Measurements from ENCODE around the gene SMYD3.
A peak's percentile ranks its signal among the peaks of the same experiment; 100 is the strongest.

Gene SMYD3

DNA sequence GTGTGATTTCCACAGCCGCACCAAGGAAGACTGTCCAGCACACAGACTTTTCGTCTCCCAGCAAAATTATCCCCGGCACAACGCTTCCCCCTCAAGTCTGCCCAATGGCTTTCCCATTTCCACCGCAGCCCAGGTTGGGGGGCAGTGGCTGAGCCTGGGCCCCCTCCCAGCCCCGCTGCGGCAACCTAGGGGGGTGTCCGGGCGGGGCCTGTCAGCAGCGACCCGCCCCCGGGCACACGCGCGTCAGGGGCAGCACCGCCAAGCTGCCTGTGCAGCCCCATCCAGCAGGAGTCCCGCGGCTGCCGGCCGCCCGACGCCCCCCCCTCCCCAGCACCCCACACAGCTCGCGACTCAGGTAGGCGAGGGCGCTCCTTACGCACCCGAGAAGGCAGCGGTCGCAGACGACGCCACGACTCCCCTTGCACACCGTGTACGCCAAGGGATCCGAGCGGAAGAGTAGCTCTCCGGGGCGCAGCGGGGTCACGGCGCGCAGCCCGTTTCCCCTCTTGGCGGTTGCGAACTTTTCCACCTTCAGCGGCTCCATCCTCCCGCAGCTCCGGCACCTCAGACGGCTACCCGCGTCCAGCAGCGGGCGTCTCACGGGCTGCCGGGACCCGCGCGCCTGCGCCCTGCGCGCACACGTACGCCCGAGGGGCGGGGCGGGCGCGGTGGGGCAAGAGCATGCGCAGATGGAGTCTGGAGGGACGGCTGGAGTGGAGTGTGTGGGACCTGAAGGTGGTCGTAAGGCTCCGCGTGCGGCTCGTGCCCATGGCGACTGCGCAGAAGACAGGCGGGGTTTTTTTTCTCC is at the start of gene SMYD3:
SMYD3 (minus strand) TSS at position 606 of the 808 bp plus-strand sequence.
- peak; percentile 80 for DNase-seq

DNA sequence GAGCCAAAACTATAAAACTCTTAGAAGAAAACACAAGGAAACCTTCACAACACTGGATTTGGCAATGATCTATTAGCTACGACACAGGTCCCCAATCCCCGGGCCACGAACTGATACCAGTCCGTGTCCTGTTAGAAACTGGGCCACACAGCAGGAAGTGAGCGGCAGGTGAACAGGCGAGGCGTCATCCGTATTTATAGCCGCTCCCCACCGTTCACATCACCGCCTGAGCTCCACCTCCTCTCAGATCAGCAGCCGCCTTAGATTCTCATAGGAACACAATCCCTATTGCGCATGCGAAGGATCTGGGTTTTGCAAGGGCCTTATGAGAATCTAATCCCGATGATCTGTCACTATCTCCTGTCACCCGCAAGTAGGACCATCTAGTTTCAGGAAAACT is 47.1 kb upstream of the SMYD3 start:
- no peak for DNase-seq

DNA sequence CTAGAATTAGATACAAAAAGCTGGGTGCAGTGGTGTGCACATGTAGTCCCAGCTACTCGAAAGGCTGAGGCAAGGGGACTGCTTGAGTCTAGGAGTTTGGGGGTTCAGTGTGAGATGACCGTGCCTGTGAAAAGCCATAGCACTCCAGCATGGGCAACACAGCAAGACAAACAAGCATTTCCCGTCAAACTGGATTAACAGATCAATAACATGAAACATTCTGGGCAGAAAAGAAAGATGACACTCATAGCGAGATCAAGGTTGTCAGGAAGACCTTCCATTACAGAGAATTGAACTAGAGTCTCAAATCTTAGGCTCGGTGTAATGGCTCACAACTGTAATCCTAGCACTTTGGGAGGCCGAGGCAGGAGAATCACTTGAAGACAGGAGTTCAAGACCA is 45.0 kb upstream of the SMYD3 start:
- no peak for DNase-seq

DNA sequence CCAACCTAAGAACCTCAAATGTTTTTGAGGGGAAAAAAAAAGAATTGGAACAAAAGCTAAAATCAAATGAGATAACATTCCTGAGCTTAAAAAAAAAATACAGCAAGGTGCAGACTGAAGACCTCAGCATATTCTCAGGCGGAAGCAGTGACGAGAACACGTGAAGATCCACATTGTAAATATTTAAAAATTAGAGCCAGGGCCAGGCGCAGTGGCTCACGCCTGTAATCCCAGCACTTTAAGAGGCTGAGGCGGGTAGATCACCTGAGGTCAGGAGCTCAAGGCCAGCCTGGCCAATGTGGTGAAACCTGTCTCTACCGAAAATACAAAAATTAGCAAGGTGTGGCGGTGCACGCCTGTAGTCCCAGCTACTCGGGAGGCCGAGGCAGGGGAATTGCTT is 43.3 kb upstream of the SMYD3 start:
- DNase-seq = no peak

DNA sequence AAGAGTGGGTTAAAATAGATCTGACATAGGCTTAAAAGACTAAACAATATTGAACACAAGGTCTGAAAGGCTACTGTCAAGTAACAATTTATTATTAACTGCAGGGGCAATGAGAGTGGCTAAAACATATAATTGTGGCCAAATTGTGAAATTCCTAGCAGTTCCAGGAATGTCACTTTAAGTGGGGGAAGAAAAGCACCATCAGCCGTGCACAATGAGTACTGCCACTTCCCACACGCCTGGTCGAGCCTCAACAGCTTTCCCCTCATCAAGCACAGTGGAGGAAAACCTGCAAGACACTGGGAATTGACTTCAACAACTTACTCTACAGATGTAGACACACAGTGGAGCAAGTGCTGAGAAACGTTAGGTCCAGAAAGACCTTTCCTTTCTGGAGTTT is 42.6 kb upstream of the SMYD3 start:
- no peak for DNase-seq

DNA sequence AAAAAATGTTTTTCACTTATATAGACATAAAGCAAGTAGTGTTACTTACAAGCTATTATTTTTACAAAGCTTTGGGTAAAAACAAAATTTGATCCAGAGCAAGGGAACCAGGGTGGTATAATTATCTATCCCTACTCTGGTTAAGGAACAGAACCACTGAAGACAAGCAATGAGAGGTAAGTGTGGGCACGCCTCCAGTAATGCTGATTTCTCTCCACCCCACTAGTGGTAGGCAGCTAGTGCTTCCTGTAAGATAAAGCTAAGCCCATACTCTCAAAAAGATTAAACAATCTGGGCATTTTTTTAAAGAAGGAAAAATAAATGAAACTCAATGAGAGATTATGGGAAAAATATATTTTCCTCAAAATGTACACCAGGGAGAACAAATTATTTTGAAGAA is 36.9 kb upstream of the SMYD3 start:
- no peak for DNase-seq

DNA sequence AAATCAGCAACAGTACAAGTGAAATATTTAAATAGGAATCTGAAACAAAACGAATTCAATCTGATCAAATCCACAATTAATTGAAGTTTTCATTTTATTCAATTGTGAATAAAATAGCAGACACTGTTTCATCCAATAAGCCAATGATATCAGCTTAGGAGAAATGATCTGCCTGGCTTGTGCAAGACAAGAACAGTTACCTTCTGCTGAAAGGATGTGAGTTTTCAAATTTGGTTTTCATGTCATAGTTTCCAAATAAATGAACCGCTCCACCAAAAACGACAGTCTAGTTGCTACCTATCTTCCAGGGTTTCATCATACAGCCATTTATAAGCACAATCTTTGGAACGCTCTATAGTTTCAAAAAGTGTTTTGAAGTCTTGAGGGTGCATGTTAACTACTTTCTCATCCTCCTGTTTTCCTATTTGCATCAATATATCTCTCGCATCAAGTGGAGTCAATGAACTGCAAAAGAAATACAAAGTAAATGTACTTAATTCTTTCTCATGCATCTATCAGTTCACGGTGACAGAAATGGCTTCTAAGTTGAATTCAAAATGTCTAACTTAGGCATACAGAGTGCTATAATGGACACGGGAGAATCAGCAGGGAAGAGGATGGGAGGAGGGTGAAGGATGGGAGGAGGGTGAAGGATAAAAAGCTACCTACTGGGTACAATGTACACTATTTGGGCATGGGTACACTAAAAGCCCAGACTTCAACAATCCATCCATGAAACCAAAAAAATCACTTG is 33.8 kb upstream of the SMYD3 start:
- DNase-seq = no peak

DNA sequence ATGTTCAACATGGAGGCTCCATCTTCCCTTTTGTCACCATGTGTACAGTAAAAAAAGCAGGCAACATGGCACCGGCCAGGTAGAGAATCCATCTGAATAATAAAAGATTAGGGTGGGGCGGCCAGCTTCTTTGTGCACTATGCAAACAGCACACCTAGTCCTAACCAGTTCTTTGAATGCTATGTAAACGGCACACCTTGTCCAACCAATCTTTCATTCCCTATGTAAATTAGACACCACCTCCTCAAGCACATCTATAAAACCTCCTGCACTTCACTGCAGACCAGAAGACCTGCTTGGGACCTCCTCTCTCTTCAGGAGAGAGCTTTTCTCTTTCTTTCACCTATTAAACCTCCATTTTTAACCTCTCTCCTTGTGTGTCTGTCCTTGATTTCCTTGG is 30.8 kb upstream of the SMYD3 start:
- no peak for DNase-seq

DNA sequence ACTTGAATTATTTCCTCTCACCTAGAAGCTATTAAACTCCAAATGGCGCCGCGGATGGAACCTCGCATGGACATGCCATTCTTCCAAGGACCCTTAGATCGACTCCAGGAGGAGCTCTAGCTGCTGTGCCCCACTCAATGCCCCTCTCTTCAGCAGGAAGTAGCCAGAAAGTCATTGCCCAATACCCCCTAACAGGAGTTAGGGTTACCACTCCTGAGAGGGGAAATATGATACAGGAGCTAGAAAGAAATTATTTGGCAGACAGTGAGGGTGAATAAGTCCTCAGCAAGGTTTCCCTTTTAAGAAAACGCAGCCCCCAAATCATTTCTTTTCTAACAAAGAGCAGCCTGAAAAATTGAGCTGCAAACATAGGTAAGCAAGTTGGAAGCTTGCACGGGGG is 30.4 kb upstream of the SMYD3 start:
- DNase-seq = no peak

DNA sequence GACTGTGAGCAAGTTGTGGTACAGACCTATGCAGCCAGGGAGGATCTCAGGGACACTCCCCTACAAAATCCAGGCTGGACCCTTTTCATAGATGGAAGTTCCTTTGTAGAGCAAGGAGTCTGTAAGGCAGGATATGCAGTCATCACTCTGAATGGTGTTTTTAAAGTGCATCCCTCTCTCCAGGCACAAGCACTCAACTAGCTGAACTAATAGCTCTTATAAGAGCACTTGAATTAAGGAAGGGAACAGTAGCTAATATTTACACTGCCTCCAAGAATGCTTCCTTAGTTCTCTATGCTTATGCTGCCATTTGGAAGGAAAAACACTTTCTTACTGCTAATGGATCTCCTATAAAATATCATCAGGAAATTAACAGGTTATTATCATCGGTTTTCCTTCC is 27.0 kb upstream of the SMYD3 start:
- DNase-seq = no peak

DNA sequence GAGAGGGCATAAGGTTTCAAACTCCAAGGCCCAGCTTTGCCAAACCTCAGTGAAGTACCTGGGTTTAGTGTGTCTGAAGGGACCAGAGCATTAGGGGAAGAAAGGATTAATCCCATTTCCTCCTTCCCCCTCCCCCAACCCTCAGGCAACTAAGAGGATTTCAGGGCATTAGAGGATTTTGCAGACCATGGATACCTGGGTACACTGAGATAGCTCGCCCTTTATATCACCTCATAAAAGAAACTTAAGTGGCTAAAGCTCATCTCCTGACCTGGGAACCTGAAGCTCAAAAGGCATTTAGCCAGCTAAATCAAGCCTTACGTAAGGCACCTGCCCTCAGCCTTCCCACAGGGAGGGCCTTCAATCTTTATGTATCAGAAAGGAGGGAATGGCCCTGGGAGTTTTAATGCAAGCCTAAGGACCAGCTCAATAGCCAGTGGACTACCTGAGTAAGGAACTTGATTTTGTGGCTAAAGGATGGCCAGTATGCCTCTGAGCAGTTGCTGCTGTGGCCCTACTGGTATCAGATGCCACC is 26.4 kb upstream of the SMYD3 start:
- DNase-seq = no peak

DNA sequence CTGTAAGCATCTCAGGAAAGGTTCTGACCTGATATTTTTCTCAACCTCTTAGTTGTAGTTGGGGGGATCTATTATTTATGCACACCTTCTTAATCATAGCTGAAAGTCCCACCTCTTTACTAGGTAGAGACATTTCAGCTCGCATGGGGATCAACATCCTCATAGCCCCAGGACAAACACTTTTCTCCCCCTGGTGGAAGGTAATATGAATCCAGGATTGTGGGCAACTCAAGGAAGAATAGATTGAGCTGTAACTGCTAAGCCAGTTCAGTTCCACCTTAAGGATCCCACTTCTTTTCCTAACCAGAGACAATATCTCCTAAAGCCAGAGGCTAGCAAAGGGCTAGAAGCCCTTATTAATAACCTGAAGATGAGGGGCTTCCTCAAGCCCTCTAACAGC is 25.4 kb upstream of the SMYD3 start:
- DNase-seq = no peak

DNA sequence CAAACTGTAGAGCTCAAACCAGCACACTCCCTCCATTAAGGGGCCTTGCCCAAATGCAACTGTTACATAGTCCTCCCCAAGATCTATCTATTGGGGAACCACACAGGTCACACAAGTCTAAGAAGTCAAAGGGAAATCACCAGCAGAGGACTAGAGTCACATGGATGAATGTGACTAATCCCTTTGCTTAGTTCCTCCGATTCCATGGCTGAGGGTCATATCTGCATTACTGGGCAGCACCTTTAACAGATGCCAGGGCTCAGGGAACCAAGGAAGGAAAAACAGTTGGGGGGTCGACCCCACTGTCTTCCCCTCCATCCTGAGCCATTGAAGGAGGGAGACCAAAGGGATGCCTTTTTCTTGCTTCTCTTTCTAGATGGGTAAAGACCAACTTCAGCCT is 23.4 kb upstream of the SMYD3 start:
- DNase-seq = no peak

DNA sequence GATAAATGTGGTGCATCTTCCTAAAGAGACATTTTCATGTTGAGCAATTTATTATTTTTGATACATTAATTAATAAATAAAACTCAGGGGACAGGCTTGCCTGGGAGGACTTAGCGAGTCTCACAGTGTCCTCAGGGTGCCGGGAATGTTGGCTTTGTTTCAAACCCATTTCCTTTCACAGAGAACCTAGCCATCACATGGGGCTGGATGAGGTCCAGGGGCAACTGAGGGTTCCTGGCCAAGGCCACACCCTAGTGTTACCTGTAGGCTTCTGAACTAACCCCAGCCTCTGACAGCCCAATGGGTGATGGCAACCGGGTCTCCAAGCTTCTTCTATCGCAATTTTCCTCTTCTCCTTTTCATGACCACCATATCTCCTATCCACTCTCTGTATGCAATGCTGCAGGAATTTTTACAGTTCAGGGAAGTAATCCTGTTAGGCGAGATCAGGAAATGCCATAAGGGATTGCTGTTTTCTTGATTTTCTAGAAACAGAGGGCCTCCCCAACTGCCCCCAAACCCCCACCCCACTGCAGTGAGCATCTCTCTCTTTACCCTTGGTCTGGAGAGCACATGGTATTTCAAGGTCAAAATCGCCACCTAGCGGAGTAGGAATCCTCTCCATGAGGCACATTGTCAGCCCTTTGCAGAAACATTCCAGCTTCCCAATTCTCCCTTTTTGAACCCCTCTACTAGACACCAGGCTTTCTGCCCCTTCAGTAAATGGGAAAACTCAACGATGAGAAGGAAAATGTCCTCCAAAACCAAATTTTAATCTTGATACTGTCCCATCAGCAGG is 22.1 kb upstream of the SMYD3 start:
- DNase-seq = no peak

DNA sequence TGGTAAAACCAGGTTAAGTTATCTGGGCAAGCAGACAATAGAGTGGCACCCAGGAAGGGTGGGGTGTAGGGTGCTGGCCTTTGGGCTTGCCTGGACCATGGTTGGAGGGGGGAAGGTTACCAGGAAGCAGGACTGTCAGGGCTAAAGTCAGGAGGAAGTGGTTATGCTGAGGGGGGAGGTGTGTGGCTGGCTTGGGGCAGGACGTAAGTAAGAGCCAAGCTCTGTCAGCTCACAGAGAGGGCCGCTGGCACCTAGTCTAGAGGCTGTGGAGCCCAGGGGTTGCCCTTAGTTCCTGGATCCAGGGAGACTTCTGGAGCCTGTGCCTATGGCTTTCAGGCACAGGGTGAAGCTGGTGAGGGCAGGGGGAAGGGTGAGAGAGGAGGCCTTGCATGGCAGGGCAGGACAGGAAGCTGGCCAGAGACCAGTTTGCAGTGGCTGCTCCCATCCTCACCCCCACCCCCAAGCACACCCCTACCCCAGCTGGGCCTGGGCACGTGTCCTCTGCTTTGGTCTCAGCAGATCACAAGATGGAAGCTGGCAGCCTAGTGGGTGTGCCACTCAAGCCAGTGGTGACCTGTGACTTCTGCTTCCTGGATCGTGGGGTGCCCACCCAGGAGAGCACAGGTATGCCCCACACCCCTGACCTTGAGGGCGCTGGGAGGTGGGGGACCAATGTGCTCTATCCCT is 20.5 kb upstream of the SMYD3 start:
- no peak for DNase-seq

DNA sequence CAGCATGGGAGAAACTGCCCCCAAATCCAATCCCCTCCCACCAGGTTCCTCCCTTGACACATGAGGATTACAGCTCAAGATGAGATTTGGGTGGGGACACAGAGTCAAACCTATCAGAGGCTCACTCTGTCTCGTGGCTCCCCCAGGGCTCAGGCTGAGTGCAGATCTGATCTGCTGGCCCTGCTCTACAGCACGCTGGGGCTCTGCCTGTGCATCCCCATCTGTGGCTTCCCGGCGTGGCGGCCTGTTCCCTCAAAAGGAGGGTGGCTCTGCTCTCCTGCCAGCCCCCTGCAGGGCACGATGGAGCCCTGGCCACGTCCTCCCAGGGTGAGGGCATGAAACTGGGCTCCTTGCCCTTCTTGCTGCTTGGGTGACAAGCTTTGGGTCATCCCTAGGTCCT is 19.8 kb upstream of the SMYD3 start:
- DNase-seq = no peak

DNA sequence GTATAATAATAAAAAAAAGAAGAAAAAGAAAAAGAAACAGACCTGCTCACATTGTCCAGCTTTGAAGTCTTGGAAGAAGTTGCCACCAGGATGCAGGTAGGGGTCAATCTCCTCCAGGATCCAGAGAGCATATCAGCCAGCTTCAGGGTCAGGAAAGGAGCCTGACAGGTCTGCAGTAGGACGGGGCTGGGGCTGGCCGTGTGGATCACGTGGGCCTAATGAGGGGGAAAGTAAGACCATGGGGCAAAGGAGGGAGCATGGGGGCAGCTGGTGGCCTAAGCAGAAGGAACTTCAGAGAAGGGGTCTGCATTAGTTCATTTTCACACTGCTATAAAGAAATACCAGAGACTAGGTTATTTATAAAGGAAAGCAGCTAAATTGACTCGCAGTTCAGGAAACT is 19.3 kb upstream of the SMYD3 start:
- no peak for DNase-seq

DNA sequence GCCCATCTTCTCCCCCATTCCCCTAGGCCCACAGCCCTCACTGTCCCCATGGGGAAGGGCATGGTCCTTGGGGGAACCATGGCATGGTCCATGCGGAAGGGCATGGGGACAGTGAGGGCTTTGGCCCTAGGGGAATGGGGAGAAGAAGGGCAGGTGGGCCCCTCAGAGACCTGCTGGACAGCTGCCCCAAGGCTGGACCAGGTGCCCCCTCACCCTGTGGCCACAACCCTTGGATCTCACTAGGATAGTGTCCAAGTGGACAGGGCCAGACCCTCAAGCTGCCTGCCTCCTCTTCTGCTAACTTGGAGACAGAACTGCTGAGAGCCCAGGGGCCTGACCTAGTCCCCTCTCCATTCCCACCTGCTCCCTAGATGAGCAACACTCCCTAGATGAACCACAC is 12.4 kb upstream of the SMYD3 start:
- no peak for DNase-seq

DNA sequence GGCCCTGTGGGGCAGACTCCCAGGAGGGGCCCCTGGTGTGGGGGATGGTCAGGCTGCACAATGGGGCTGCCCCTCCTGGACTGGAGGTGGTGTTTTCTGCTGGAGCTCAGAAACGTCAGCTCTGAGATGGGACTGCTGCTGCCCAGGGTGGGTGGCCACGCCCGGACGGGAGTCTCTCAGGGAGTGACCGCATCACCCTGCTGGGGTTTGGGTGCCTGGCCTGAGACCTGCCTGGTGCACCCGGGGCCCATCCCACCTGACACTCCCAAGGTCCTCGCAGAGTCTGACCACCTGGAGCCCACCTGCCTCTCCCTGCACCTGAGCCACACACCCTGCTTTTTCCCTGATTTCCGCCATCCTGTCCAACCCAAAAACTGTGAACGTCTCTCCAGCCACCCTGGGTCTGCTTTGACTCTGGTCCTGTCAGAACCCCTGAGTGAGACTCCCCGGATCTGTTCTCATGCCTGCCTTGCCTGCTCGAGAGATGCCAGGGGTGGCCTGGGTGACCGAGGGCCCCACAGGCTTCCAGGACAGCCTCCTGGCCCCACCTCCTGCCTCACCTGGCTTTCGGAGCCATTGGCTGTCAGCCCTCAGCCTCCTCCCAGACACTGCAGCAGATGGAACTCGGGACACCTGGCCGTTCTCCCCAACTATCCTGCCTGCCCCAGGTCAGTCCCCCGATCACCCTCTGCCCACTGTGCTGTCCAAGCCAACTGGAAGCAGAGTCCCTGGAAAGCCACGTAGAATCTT is 11.6 kb upstream of the SMYD3 start:
- no peak for DNase-seq

DNA sequence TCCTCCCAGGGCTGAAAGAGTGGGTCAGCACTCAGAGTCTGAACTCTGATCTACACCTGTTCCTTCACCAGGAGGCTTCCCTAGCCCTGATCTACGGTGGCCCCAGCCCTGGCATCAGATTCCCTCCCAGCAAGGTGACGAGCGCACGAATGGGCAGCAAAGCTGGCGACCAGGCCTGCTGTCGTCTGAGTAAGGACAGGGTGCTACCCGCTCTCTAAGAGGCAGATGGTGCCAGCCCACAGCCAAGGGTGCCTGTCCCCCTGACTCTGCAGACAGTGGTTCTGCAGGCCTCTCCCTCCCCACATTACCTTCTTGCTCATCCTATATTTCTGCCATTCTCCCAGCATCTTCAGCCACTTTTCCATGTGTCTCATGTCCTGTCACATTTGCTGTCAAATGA is 10.3 kb upstream of the SMYD3 start:
- DNase-seq = no peak

DNA sequence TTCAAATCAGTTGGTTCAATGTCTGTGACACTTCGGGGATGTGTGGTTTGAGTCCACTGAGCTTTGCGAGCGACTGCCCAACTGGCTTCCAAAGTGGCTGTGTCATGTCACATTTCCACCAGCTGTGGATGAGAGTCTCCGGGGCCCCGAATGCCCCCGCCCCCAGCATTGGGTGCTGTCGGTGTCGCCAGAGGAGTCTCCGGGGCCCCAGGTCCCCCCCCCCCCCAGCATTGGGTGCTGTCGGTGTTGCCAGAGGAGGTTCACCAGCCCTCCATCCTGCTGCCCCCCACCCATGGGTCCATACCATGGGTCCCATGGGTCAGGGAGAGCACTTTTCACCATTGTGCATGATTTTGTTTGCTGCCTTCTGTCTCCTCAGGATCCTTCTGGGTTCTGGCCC is 9.0 kb upstream of the SMYD3 start:
- no peak for DNase-seq

DNA sequence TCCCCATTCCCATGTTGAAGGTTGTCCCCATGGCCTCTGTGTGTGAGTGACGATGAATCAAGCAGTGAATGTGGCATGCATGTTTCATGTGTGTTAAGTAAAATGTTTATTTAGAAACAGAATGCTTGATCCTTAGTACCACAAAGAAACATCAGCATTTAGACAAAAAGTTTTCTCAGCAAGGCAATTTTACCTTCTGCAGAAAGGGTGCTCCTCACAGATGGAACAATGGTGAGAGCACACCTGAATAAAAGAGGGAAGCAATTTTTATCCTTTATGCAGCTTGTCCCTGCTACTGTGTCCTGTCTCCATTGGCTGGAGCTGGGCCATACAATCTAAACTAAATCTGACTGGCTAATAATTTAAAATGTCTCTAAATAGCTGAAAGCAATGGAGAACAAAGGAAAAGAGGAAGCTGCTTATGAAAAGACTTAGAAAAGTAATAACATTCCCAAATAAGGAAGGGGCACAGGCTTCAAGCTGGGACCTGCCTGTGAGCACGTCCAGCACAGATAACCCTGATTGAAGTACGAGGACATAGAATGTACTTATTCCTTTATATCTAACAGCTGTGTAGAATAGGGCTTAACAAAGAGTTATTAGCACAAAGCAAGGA is 8.4 kb upstream of the SMYD3 start:
- DNase-seq = no peak

All from NCI-H2171 (cell line).